Upper lobe of right lung (tissue), 1 donor: Measurements from ENCODE around the gene CAMSAP1. TPM values are rescaled to one million over a fixed set of nuclear protein-coding genes. Genes with fewer than 3 reads are reported as not detected.

ENCODE experiments used
- ATAC-seq: fragments of 200-7000 bp; cut with Tn5 transposase; one replicate; pipeline ENCODE4 v1.9.1; 2020; ENCODE audit warnings: mild to moderate bottlenecking, moderate library complexity
- DNase-seq: peaks from one replicate; pipeline ENCODE4 v3.0.0-alpha.2; 2020
- H3K27ac ChIP-seq: fragments of 200-600 bp; one replicate; pipeline ENCODE4 v1.8.0; 2022
- H3K27me3 ChIP-seq: fragments of 200-600 bp; one replicate; pipeline ENCODE4 v1.8.0; 2022; ENCODE audit warnings: mild to moderate bottlenecking
- H3K36me3 ChIP-seq: fragments of 200-600 bp; one replicate; pipeline ENCODE4 v1.8.0; 2022
- H3K4me1 ChIP-seq: fragments of 200-600 bp; one replicate; pipeline ENCODE4 v1.8.0; 2022
- H3K4me3 ChIP-seq: fragments of 200-600 bp; one replicate; pipeline ENCODE4 v1.8.0; 2022; ENCODE audit warnings: mild to moderate bottlenecking
- H3K9me3 ChIP-seq: fragments of 200-600 bp; one replicate; pipeline ENCODE4 v1.8.0; 2022
- intact Hi-C: fragments of 100-400 bp; cut with DNase I; formaldehyde crosslinking; loops from one replicate; pipeline ENCODE4 v1.11.0; 2022
- total RNA-seq: library from RNA; stranded (reverse); fragmentation: NEBNext Ultra II Directional; extraction: Animal tissue kit (Norgen Biotek cat#: 25700); gene quantifications from one replicate; pipeline ENCODE4 v1.2.1, GENCODE V29; 2021
- TF ChIP-seq, protein P1 (sequence below): fragments of 200-600 bp; IDR thresholded peaks from one replicate; pipeline ENCODE4 v1.8.0; 2022; ENCODE audit warnings: antibody characterized with exemption
- donor health status: DM: no; HTN: yes; CAD: no; lungs with severe emphysema.

The CAMSAP1 gene
- total RNA-seq, 1 donor from 2014 or later: 26.5 TPM

DNA sequence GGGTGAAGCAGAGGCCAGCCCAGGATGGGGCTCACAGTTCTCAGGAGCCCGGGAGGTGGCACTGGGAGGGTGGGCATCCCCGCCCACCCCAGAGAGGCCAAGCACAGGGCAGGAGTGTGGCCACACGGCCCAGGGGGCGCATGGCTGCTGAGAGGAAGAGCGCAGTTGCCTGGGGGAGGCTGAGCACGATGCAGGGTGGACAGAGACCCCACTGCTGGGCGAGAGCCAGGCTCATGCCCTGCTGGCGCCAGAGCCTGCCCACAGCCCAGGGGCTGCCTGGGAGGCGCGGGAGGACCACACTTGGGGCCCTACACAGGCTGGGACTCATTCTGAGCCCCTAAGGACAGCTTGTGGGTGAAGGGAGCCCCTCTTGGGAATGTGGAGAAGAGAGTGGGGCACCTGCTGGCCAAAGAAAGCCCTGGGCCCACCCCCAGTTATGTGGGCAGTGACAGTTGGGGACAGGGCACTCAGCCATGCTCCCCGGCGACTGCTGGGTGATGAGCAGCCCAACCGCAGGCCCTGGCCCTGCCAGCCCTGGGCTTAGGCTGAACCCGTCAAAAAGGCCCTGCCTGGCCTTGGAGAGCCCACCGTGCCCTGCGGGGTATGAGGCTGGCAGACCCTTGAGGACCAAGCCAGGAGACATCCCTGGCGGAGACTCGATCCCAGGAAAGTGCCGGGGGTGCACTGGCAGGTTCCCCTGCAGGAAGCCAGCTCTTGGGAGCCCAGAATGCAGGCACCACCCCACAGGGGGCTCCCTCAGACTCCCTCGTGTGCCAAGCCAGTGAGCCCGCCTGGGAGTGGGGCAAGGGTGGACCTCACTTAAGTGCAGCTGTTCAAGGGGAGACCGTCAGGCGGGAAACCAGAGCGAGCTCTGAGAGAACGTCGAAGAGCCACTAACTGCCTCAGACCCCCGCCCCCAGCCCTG lies 21.6 kb upstream of the CAMSAP1 start:
- Histone ChIP-seq H3K27ac (no peak overlapping the region), H3K36me3 (peaks cover 18% of the 10 kb centered on the region), H3K4me1 (no peaks in the 10 kb centered on the region), H3K9me3 (no peaks in the 10 kb centered on the region), H3K4me3 (no peak overlapping the region), H3K27me3 (no peaks in the 10 kb centered on the region)
- DNase-seq (no peak), ATAC-seq (no peak)
- TF ChIP-seq, protein P1, sequence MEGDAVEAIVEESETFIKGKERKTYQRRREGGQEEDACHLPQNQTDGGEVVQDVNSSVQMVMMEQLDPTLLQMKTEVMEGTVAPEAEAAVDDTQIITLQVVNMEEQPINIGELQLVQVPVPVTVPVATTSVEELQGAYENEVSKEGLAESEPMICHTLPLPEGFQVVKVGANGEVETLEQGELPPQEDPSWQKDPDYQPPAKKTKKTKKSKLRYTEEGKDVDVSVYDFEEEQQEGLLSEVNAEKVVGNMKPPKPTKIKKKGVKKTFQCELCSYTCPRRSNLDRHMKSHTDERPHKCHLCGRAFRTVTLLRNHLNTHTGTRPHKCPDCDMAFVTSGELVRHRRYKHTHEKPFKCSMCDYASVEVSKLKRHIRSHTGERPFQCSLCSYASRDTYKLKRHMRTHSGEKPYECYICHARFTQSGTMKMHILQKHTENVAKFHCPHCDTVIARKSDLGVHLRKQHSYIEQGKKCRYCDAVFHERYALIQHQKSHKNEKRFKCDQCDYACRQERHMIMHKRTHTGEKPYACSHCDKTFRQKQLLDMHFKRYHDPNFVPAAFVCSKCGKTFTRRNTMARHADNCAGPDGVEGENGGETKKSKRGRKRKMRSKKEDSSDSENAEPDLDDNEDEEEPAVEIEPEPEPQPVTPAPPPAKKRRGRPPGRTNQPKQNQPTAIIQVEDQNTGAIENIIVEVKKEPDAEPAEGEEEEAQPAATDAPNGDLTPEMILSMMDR: no peak
- intact Hi-C loops: no loop called here

DNA sequence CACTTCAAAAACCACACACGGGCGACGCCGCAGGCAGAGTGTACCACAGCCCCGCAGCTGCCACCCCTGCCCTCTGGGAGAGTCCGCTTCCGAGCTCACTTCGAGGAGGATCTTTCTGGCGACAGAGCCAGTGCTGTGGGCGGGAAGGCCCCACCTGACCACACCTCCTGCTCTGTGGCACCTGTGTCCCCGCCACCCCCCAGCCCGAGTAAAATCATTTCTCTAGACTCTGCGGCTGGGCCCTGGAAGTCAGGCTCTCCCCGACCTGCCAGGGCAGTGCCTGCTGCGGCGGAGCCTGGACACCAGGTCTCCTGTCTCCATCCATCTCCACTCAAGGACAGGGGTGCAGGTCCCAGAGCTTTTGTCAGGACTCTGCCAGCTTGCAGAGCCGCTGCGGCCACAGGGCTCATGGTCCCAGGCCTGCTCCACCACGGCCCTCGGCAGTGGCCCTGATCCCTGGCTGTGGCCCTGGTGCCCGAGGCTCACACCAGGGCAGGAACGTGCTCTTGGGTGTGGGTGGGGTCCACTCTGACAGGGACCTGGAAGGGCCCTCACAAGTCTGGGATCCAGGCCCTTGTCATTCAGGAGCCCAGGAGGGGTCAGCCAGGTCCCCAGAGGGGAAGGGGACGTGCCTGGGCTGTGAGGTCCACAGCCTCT lies 20.9 kb upstream of the CAMSAP1 start:
- TF ChIP-seq, protein P1: no peak
- peaks cover 10% of the 10 kb centered on the region for H3K36me3 ChIP-seq

DNA sequence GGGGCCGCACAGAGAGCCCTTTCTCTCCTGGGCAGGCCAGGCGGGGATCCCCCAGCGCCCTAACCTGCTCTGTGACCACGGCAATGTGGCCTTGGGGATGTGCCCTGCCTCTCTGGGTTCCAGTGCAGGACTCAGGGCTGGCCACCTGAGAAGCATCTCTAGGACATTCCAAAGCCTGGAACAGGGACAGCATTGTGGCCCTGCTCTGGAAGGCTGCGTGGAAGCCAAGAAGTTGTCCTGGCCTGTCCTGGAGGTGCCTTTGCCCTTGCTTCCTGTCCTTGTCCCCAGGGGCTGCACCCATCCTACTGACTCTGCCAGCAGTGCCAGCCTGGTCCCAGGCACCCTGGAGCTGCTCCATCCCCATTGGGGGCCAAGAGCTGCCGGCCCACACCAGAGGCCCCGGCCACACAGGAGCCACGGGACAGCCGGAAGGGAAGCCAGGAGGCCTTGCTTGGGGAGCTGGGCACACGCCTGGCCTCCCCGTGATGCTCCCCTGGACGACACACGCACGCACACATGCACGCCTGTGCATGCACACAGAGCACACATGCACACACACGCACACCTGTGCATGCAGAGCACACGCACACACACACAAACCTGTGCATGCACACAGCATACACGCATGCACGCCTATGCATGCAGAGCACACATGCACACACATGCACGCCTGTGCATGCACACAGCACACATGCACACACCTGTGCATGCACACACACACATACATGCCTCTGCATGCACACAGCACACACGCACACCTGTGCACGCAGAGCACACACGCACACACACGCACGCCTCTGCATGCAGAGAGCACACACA lies 20.1 kb upstream of the CAMSAP1 start:
- no peak overlapping the region for H3K27ac ChIP-seq
- TF ChIP-seq, protein P1: no peak
- no peaks in the 10 kb centered on the region for H3K4me1 ChIP-seq
- no peak overlapping the region for H3K4me3 ChIP-seq
- H3K9me3 ChIP-seq: no peaks in the 10 kb centered on the region
- intact Hi-C loops: no loop called here
- H3K36me3 ChIP-seq: peaks cover 2% of the 10 kb centered on the region
- ATAC-seq: peak; percentile 2
- DNase-seq: no peak
- H3K27me3 ChIP-seq: no peaks in the 10 kb centered on the region

More for the DNA sequence above, 20.9 kb upstream of the CAMSAP1 start:
- no peak for ATAC-seq
- Histone ChIP-seq H3K27me3 (no peaks in the 10 kb centered on the region), H3K9me3 (no peaks in the 10 kb centered on the region), H3K4me1 (no peaks in the 10 kb centered on the region), H3K27ac (no peak overlapping the region), H3K4me3 (no peak overlapping the region)
- intact Hi-C loops: no loop called here
- no peak for DNase-seq

DNA sequence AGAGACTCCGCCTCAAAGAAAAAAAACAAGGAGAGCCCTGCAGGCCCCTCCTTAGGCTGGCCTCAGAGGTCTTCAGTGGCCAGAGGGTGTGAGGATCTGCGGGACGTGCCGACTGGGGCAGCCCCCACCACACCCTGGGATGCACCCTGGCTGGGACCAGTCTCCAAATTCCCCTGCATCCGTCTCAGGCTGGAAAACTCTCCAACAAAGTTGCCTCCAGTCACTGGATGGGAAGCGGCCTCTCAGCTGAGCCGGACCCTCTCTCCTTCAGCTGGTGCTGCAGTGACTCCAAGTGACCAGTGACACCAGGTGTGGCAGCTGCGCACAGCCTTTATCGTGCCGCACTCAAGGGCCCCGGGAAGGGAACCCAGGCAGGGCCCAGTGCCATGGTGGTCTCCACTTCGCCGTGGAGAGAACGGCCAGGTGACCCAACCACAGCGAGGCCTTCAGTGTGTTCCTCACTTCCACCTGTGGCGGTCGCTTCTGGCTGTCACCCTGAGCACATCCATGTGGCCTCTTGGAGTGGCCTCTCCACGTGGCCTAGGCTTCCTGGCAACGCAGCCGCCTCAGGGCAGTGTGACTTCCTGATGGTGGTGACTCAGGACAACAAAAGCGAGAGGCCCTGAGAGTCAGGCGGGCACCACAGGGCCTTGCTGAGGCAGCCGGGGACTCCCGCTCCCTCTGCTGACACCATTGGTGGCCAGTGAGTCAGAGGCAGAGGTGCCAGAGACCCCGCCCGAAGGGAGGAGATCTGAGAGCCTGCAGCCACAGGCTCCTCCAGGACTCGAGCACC lies 19.3 kb upstream of the CAMSAP1 start:
- Histone ChIP-seq H3K4me1 (no peaks in the 10 kb centered on the region), H3K27ac (no peak overlapping the region), H3K36me3 (no peaks in the 10 kb centered on the region), H3K27me3 (no peaks in the 10 kb centered on the region), H3K4me3 (no peak overlapping the region), H3K9me3 (no peaks in the 10 kb centered on the region)
- TF ChIP-seq, protein P1: no peak
- DNase-seq (peak; percentile 72), ATAC-seq (peak; percentile 79)
- intact Hi-C loops: no loop called here
